Measurements from ENCODE around the gene LUC7L.

Gene LUC7L, protein sequence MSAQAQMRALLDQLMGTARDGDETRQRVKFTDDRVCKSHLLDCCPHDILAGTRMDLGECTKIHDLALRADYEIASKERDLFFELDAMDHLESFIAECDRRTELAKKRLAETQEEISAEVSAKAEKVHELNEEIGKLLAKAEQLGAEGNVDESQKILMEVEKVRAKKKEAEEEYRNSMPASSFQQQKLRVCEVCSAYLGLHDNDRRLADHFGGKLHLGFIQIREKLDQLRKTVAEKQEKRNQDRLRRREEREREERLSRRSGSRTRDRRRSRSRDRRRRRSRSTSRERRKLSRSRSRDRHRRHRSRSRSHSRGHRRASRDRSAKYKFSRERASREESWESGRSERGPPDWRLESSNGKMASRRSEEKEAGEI

DNA sequence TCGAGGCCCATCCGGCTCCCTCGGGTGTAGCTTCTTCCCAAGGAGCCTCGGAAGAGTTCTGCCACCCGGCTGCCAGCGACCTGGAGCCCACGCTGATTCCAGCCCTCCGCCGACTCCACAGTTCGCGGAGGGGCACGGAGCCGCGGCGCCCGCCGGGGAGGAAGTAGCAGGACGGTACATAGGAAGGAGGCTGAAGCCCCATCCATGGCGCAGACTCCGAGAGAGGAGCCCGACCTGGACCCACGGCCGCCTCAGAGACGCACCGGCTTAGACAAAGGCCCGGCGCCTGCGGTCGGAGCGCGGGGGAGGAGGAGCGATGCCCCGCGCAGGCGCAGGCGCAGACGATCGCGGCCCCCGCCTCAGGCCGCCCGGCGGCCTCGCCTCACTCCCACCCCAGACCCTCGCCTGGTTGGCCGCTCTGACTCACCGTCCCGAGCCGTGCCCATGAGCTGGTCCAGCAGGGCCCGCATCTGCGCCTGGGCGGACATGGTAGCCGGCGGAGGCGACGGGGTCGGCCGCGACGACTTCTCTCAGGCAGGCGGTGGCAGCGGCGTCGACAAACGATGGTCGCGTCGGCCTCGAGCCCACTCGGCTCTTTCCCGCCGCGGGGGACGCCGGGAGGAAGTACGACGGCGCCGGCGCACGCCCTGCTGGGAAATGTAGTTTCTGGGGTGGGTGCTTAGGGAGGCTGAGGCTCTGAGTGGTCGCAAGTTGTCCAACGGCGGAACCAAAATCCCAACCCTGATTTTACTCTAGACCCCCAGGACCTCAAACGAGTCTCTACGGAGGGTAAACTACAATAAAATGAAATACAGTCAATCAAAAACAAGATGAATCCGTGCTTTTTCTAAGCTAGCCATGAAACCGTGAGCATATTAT, at the start of gene LUC7L:
TSS of gene LUC7L (minus strand) at position 598 of the 879 bp plus-strand sequence. CDS start at position 488, 110 bp downstream.
- peak; percentile 88 for DNase-seq (ENCODE audit: low read depth)
- H3K4me3 ChIP-seq (ENCODE audit: low read depth, low read length), result peak within 1 kb of the TSS; percentile 99
- TF ChIP-seq, protein P1, sequence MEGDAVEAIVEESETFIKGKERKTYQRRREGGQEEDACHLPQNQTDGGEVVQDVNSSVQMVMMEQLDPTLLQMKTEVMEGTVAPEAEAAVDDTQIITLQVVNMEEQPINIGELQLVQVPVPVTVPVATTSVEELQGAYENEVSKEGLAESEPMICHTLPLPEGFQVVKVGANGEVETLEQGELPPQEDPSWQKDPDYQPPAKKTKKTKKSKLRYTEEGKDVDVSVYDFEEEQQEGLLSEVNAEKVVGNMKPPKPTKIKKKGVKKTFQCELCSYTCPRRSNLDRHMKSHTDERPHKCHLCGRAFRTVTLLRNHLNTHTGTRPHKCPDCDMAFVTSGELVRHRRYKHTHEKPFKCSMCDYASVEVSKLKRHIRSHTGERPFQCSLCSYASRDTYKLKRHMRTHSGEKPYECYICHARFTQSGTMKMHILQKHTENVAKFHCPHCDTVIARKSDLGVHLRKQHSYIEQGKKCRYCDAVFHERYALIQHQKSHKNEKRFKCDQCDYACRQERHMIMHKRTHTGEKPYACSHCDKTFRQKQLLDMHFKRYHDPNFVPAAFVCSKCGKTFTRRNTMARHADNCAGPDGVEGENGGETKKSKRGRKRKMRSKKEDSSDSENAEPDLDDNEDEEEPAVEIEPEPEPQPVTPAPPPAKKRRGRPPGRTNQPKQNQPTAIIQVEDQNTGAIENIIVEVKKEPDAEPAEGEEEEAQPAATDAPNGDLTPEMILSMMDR (conservative IDR thresholded peaks at IDR 0.05; ENCODE audit: low read depth, low read length), result no peak

DNA sequence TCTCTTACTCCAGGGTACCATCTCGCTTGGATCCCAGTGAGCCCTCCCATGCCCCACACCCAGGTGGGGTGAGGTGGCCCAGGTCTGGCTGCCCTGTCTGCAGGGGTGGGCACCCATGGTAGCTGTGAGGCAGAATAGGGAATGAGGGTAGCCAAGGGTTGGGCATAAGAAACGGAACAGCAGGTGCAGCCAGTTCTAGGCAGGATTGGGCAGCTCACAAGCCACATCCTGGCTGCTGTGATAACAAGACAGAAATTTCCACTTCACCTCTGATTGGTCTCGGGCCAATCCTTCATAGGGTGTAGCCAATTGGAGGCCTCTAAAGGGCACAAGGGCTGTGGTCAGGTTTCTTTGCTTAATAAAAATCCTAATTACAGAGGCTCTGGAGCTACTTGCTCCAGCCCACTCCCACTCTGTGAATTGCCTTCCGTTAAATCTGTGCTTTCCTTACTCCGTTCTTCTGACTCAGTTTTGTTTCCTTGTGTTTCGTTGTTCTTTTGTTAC, 49.7 kb upstream of the LUC7L start:
- TF ChIP-seq, protein P1 (conservative IDR thresholded peaks at IDR 0.05; ENCODE audit: low read depth, low read length), result no peak
- DNase-seq (ENCODE audit: low read depth), result peak; percentile 69
- H3K4me3 ChIP-seq (ENCODE audit: low read depth, low read length), result no peak overlapping the region

DNA sequence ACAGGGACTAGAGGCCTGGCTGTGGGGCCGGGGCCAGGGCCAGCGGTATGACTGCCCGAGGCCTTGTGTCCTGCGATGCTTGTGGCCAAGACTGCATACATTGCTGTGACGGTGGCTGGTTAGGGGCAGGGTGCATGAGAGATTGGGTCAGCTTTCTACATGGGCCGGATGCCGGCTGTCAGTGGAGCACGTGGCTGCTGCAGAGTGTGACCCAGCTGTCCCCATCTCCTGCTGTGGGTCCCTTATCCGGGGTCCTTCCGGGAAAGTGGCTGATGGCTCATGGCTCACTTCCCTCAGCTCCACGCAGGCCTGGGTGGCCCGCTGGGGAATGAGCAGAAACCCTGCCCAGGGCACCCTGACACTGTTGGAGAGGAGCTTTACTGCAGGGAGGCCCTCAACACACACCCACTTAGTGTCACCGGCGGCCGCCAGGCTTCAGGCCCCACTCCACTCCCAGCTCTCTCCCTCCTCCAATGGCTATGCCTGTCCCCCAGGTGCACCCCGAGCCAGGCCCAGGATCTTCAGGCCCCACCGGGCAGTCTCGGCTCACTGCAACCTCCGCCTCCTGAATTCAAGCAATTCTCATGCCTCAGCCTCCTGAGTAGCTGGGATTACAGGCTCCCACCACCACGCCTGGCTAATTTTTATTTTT, 47.3 kb upstream of the LUC7L start:
- no peak for DNase-seq (ENCODE audit: low read depth)
- H3K4me3 ChIP-seq (ENCODE audit: low read depth, low read length), result no peak overlapping the region
- TF ChIP-seq, protein P1 (conservative IDR thresholded peaks at IDR 0.05; ENCODE audit: low read depth, low read length), result no peak

DNA sequence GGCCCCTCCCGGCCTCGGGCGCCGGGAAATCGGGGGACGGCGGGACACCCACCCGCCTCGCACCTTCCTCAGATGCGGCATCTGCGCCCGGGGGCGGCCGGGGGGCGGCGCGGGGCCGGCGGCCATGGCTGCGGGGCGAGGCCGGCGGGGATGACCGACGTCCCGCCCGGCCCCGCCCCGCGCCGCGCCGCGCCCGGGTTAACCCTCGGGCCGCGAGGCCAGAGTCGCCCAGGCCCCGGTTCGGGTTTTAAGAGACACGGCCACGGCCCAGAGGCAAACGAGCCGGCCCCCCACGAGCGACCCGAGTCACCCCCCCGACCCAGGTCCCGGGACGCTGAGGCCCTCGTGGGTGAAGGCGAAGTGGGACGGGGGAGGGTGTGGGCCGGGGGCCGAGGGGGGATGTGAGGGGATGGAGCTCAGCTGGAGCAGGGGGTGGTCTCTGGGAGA, 46.6 kb upstream of the LUC7L start, which contains the start of gene RGS11:
TSS of gene RGS11 (minus strand) at position 159 of the 447 bp plus-strand sequence. CDS start at position 126, 33 bp downstream.
- TF ChIP-seq, protein P1 (conservative IDR thresholded peaks at IDR 0.05; ENCODE audit: low read depth, low read length), result no peak
- no peak for DNase-seq (ENCODE audit: low read depth)
- H3K4me3 ChIP-seq (ENCODE audit: low read depth, low read length), result peak within 1 kb of the TSS; percentile 32

DNA sequence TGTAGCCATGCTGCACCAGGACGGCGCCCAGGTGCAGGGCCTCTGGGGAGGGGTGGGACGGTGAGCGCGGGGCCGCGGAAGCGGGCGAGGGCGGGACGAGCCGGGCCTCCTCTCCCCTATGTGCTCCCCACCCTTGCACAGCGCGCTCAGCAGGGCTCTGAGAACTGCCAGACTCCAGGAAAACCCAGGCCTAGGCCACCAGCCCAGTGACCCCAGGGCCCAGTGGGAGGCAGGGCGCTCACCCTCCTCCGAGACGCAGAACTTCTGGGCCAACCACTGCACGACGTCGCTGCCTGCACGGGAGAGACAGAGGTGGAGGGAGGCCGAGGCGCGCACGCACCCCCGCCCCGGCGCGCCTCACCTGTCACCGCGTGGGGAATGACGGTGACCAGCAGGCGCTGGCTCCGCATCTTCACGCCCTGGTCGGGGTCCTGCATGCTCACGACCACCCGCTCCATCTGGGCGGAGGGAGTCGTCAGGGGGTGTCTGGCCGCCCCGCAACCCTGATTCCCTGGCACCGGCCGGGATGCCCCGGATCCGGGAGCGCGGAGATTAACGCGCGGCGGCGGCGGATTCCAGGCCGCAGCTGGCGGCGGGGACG, 45.9 kb upstream of the LUC7L start:
- DNase-seq (ENCODE audit: low read depth), result no peak
- TF ChIP-seq, protein P1 (conservative IDR thresholded peaks at IDR 0.05; ENCODE audit: low read depth, low read length), result no peak
- H3K4me3 ChIP-seq (ENCODE audit: low read depth, low read length), result peak overlapping the region; percentile 32
